ENCODE results near the gene ARAP1. TPM values are rescaled to one million over a fixed set of nuclear protein-coding genes. Genes with fewer than 3 reads are reported as not detected.

The ARAP1 gene
- total and polyA plus RNA-seq, 8 donors: 32.2 to 201 (median 69.8) TPM

GRCh38 chr11:72789493-72790131, 37.4 kb upstream of the ARAP1 start:
- Histone ChIP-seq H3K4me3 (no peak overlapping the region), H3K9me3 (no peaks in the 10 kb centered on the region), H3K27ac (peak overlapping the region in 4 of 5 donors; percentile 46 to 96 (median 92)), H3K4me1 (peaks cover 45 to 79% (median 71%) of the 10 kb centered on the region in 4 donors), H3K27me3 (no peaks in the 10 kb centered on the region), H3K36me3 (no peaks in the 10 kb centered on the region)
- WGBS, 5 donors: 48 to 71% (median 59%) methylated on average over 7 to 10 of the region's 10 CpGs
- no peak for TF ChIP-seq CTCF (IDR thresholded peaks at IDR 0.05)
- TF ChIP-seq EP300 (IDR thresholded peaks at IDR 0.05): no peak
- no peak for TF ChIP-seq POLR2A (IDR thresholded peaks at IDR 0.05)
- no peak for TF ChIP-seq POLR2AphosphoS5 (IDR thresholded peaks at IDR 0.05)
- DNase-seq: peak; percentile 27 to 50
- intact Hi-C loops (cut with DNase I; ENCODE audit: low total_unique reads): no loop called here

DNA sequence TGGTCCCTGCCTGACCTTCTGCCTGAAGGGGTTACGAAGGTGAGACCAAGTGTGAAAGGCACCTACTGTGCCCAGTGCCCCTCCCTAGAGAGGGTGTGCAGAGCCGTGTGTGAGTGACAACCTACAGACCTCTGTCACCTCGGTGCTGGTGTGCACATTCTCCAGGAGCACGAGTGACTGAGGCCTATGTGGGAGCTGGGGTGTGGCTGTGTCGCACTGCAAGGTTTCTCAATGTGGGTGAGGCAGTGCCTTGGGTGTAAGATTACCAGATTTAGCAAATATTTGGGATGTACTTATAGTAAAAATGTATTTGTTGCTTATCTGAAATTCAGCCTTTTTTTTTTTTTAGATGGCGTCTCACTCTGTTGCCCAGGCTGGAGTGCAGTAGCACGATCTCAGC, 36.0 kb upstream of the ARAP1 start:
- intact Hi-C loops (cut with DNase I; ENCODE audit: low total_unique reads): no loop called here
- 34 to 60% (median 55%) methylated on average over 6 to 7 of the region's 7 CpGs for WGBS, 5 donors

DNA sequence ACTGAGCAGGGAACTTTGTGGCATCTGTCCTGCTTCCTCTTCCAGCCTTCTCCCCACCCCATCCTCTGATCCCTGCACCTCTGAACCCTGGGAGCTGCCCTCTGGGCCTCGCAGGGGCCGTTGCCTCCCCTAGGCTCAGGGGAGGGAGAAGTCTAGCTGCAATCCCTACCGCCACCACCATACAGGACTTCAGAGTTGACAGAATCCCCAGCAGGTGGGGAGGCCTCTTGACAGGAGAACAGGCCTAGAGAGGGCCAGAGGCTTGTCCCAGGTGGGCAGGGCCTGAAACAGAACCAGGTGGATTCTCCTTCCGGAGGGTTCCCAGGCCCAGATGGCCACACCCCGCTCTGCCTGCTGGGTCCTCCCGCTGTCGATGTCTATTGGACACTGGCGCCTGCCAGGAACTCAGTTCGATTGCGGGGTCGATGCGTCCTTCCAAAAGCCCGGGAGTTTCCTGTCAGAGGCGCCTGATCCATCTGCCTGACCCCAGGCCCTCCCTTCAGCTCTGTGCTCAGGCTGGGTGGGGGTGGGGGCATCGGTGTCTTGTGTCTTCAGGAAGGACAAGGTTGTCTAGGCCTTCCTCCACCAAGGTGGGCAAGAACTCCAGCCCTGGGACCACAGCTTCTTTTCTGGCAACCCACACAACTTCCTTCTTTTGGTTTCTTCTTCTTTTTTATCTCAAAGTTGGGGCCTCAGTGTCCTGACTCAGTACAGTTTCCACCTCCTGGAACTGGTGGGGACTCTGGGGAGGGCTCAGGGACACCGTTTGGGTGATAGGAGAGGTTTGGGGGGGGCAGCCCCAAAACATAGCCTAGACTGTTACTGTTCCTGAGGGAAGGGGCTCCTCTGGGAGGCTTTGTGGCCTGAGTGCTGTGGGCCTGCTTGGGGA, 35.3 kb upstream of the ARAP1 start:
- Histone ChIP-seq H3K9me3 (no peaks in the 10 kb centered on the region), H3K27me3 (no peaks in the 10 kb centered on the region), H3K4me3 (no peak overlapping the region), H3K27ac (peak overlapping the region; percentile 90 to 96 (median 93)), H3K36me3 (no peaks in the 10 kb centered on the region), H3K4me1 (peaks cover 38 to 78% (median 69%) of the 10 kb centered on the region in 4 donors)
- intact Hi-C loops (cut with DNase I; ENCODE audit: low total_unique reads): no loop called here
- WGBS, 5 donors: 43 to 67% (median 61%) methylated on average over 9 to 16 of the region's 16 CpGs
- TF ChIP-seq POLR2AphosphoS5 (IDR thresholded peaks at IDR 0.05): no peak
- TF ChIP-seq CTCF (IDR thresholded peaks at IDR 0.05): no peak
- TF ChIP-seq EP300 (IDR thresholded peaks at IDR 0.05): no peak
- no peak for TF ChIP-seq POLR2A (IDR thresholded peaks at IDR 0.05)
- DNase-seq: peak in 1 of 2 donors; percentile 92

More for the DNA sequence above, 36.0 kb upstream of the ARAP1 start:
- H3K4me1 ChIP-seq: peaks cover 36 to 78% (median 68%) of the 10 kb centered on the region in 4 donors
- TF ChIP-seq EP300 (IDR thresholded peaks at IDR 0.05) (no peak), POLR2AphosphoS5 (IDR thresholded peaks at IDR 0.05) (peak in 1 of 3 donors; percentile 11), POLR2A (IDR thresholded peaks at IDR 0.05) (no peak)
- no peaks in the 10 kb centered on the region for H3K36me3 ChIP-seq
- DNase-seq: peak; percentile 55 to 69
- no peaks in the 10 kb centered on the region for H3K9me3 ChIP-seq
- H3K4me3 ChIP-seq: no peak overlapping the region
- H3K27me3 ChIP-seq: no peaks in the 10 kb centered on the region
- H3K27ac ChIP-seq: peak overlapping the region; percentile 90 to 96 (median 93)

- DNase-seq: peak; percentile 89 to 95
- intact Hi-C loops (cut with DNase I; ENCODE audit: low total_unique reads): no loop called here
- H3K27ac ChIP-seq: peak overlapping the region; percentile 90 to 96 (median 93)
These were observed 34.4 kb upstream of the ARAP1 start for GRCh38 chr11:72786305-72787215.

More at GRCh38 chr11:72786305-72787215, 34.4 kb upstream of the ARAP1 start:
- no peaks in the 10 kb centered on the region for H3K36me3 ChIP-seq
- WGBS, 5 donors: 43 to 73% (median 55%) methylated on average over 8 of the region's 8 CpGs
- TF ChIP-seq CTCF (IDR thresholded peaks at IDR 0.05): peak in 2 of 7 experiments; percentile 25 to 39
- peak in 2 of 3 donors; percentile 70 to 79 for TF ChIP-seq POLR2AphosphoS5 (IDR thresholded peaks at IDR 0.05)
- peak in 1 of 4 donors; percentile 21 for TF ChIP-seq POLR2A (IDR thresholded peaks at IDR 0.05)
- TF ChIP-seq EP300 (IDR thresholded peaks at IDR 0.05): no peak
- no peaks in the 10 kb centered on the region for H3K27me3 ChIP-seq
- H3K4me3 ChIP-seq: no peak overlapping the region
- H3K4me1 ChIP-seq: peaks cover 41 to 81% (median 75%) of the 10 kb centered on the region in 4 donors
- no peaks in the 10 kb centered on the region for H3K9me3 ChIP-seq
